Activated T-cell treated with anti-CD3 and anti-CD28 coated beads, Interleukin-2, amount 50 U/mL, for 4 hours (primary cell): ENCODE measurements around the gene CD8B. TPM values are rescaled to one million over a fixed set of nuclear protein-coding genes. Genes with fewer than 3 reads are reported as not detected.

Experiments
- ATAC-seq, 2 donors: fragments of 200-7000 bp; cut with Tn5 transposase; one replicate each; pipeline ENCODE4 v1.10.0; 2021
- DNase-seq: peaks from one replicate; pipeline ENCODE4 v3.0.0-alpha.2; 2020
- H3K27me3 Mint-ChIP-seq: one replicate; pipeline ENCODE4 v1.8.0; 2021; ENCODE audit warnings: low read depth, mixed read lengths
- H3K36me3 Mint-ChIP-seq: one replicate; pipeline ENCODE4 v1.8.0; 2022; ENCODE audit warnings: mixed read lengths; ENCODE audit not compliant: insufficient read depth
- H3K4me1 Mint-ChIP-seq: one replicate; pipeline ENCODE4 v1.8.0; 2021; ENCODE audit warnings: low read depth, mixed read lengths
- H3K4me3 Mint-ChIP-seq: one replicate; pipeline ENCODE4 v1.8.0; 2021; ENCODE audit warnings: mild to moderate bottlenecking, moderate library complexity, mixed read lengths
- H3K9me3 Mint-ChIP-seq: one replicate; pipeline ENCODE4 v1.8.0; 2021; ENCODE audit warnings: mixed read lengths
- total RNA-seq, 3 donors: library from RNA; stranded (reverse); gene quantifications; one replicate each; pipeline ENCODE4 v1.2.1, GENCODE V29; 2021

Gene CD8B
- total RNA-seq, 3 donors from 2014 or later = 11.7 to 47.4 (median 38.7) TPM

DNA sequence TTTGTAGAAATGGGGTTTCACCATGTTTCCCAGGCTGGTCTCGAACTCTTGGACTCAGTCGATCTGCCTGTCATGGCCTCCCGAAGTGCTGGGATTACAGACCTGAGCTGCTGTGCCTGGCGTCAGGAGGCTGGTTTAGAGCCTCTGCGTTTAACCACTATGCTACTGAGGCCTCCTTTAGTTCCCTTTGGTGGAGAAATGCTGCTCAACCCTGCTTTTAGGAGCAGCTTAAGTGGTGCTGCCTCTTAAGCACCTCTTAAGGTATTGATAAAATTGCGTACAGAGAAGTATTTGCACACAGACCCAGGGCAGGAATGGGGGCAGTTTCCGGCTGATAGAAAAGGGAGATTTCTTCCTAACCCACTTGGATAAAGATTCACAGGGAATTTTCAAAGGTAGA lies 78.9 kb downstream of the CD8B start:
- H3K36me3 Mint-ChIP-seq = no peaks in the 10 kb centered on the region
- H3K27me3 Mint-ChIP-seq = peaks cover 4% of the 10 kb centered on the region
- DNase-seq (no peak), ATAC-seq (no peak)
- peaks cover 15% of the 10 kb centered on the region for H3K4me1 Mint-ChIP-seq
- H3K9me3 Mint-ChIP-seq = no peaks in the 10 kb centered on the region
- no peak overlapping the region for H3K4me3 Mint-ChIP-seq

DNA sequence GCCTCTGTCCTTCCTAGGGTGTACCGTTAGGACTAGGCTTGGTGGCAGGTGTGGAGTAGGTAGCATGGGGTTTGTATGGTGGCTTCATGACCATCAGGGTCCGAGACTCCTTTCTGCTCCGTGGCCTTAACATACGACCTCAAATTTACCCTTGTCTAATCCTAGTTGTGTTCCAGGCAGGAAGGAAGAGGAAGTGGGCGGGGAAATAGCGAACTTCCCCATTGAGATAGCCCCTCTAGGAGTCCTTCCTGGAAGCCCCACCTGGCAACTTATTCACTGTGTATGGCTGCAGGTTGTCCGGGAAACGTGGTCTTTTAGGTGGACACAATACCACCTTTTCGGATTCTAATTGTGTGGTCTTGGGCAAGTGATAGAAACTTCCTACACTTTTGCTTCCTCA lies 80.3 kb downstream of the CD8B start:
- Mint-ChIP-seq H3K4me1 (peaks cover 14% of the 10 kb centered on the region), H3K27me3 (no peaks in the 10 kb centered on the region), H3K9me3 (no peaks in the 10 kb centered on the region), H3K4me3 (no peak overlapping the region), H3K36me3 (peaks cover 2% of the 10 kb centered on the region)
- DNase-seq (no peak), ATAC-seq (no peak)

DNA sequence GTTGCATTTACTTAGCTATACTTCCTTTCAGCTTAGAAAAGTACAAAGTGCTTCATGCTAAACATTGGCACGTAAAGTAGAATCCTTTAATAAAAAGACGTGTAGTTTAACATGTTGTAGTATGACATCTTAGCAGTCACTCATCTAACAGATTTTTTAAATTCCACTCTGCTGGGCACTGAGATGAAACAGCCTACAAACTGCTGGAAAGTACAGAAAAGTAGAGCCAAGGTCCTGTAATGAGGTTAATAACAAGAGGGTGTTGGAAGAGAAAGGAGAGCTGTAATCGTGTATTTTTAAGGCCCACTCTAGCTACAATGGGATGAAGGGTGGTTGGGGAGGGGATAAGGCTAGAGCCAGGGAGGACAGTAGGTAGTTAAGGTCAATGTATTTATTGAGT lies 81.7 kb downstream of the CD8B start:
- DNase-seq (no peak), ATAC-seq (no peak)
- peaks cover 11% of the 10 kb centered on the region for H3K4me1 Mint-ChIP-seq
- H3K36me3 Mint-ChIP-seq = peaks cover 5% of the 10 kb centered on the region
- no peak overlapping the region for H3K4me3 Mint-ChIP-seq
- no peaks in the 10 kb centered on the region for H3K9me3 Mint-ChIP-seq
- H3K27me3 Mint-ChIP-seq = no peaks in the 10 kb centered on the region

DNA sequence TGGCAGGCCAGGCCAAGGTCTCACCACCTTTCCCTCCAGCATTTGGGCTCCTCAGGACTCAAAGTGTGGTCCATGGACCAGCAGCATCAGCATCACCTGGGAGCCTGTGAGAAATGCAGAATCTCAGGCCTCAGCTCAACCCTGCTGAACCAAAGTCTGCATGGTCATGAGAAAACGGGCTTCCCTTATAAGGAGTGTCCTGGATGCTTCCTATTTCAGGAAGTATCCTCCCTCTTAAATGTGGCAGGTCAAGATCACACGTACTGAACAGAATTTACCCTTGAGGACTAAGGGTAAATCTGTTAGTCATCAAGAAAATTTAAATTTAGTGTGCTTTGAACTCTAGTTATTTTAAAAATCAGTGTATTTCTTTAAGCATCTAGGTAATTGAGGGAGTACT lies 82.7 kb downstream of the CD8B start:
- peaks cover 5% of the 10 kb centered on the region for H3K4me1 Mint-ChIP-seq
- H3K4me3 Mint-ChIP-seq = no peak overlapping the region
- ATAC-seq (no peak), DNase-seq (no peak)
- no peaks in the 10 kb centered on the region for H3K27me3 Mint-ChIP-seq
- peaks cover 12% of the 10 kb centered on the region for H3K36me3 Mint-ChIP-seq
- H3K9me3 Mint-ChIP-seq = no peaks in the 10 kb centered on the region

DNA sequence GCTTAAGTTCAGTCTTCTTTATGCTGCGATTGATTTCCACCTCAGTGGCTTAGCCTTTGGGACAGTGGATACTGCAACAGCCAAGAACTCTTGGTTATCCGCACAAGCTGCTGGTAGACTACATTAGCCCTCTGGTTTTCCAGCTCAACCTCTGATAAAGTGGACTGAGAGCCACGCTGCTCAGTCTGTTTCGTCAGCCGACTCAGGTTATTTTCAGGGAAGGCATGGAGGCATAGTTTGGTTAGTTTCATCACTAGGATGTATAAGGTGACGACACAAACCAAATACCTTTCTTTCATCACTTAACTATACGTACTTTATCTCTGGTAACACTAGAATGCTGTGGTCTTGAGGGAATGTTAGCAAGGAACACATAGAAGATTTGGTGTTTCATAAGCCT lies 85.2 kb downstream of the CD8B start:
- H3K27me3 Mint-ChIP-seq = no peaks in the 10 kb centered on the region
- H3K4me3 Mint-ChIP-seq = no peak overlapping the region
- H3K9me3 Mint-ChIP-seq = no peaks in the 10 kb centered on the region
- H3K4me1 Mint-ChIP-seq = no peaks in the 10 kb centered on the region
- DNase-seq = no peak
- H3K36me3 Mint-ChIP-seq = peaks cover 24% of the 10 kb centered on the region
- no peak for ATAC-seq

DNA sequence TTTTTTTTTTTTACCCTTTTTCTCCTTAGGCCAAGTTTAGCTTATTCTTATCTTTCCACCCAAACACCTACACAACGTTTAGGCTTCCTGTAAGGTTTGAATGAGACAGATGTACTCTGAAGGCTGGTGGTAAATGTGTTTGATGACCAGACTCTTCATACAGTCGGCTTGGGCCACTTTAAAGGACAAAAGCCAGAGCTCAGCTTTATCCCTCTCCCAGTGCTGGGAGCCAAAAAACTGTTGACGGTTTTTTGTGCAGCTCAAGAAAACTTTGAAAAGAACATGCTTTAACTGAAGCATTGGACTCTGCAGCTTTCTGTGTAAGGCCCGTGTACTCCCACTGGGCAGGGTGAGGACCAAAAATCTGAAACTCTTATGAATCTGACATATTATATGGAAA lies 86.3 kb downstream of the CD8B start:
- ATAC-seq = no peak
- Mint-ChIP-seq H3K9me3 (no peaks in the 10 kb centered on the region), H3K36me3 (peaks cover 36% of the 10 kb centered on the region), H3K4me3 (no peak overlapping the region), H3K27me3 (no peaks in the 10 kb centered on the region), H3K4me1 (no peaks in the 10 kb centered on the region)
- DNase-seq = no peak

DNA sequence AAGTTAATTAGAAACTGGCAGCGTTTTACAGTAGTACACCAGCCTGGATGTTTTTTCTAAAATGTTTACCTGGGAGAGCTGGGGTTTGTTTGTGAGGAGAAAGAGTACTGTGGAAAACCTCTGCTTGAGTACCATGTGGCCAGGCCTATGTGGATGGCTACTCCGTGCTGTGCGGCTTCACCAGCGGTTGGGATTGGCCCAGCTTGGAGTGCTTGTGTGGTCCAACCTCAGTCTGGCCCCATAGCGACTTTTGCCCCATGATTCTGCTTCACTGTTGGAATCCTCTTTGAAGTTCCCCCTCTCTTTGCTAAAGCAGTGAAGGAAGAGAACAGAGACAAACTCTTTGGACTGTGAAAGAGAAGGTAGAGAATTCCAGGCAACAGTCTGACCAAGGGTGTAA lies 86.8 kb downstream of the CD8B start:
- H3K27me3 Mint-ChIP-seq = no peaks in the 10 kb centered on the region
- H3K9me3 Mint-ChIP-seq = no peaks in the 10 kb centered on the region
- H3K4me1 Mint-ChIP-seq = no peaks in the 10 kb centered on the region
- H3K36me3 Mint-ChIP-seq = peaks cover 40% of the 10 kb centered on the region
- H3K4me3 Mint-ChIP-seq = no peak overlapping the region
- DNase-seq = no peak
- no peak for ATAC-seq

DNA sequence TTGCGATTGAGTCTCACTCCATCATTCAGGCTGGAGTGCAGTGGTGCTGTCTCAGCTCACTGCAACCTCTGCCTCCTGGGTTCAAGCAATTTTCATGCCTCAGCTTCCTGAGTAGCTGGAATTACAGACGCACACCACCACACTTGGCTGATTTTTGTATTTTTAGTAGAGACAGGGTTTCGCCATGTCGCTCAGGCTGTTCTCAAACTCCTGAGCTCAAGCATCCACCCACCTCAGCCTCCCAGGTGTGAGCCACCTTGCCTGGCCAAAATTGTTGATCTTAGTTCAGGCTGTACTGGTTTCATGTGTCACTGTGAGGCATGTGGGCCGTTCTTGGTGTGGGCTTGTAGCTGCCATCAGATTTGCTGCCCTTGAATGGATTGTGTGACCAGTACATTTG lies 89.1 kb downstream of the CD8B start:
- Mint-ChIP-seq H3K9me3 (no peaks in the 10 kb centered on the region), H3K4me3 (no peak overlapping the region), H3K27me3 (no peaks in the 10 kb centered on the region), H3K36me3 (peaks cover 49% of the 10 kb centered on the region), H3K4me1 (no peaks in the 10 kb centered on the region)
- no peak for ATAC-seq
- DNase-seq = no peak

DNA sequence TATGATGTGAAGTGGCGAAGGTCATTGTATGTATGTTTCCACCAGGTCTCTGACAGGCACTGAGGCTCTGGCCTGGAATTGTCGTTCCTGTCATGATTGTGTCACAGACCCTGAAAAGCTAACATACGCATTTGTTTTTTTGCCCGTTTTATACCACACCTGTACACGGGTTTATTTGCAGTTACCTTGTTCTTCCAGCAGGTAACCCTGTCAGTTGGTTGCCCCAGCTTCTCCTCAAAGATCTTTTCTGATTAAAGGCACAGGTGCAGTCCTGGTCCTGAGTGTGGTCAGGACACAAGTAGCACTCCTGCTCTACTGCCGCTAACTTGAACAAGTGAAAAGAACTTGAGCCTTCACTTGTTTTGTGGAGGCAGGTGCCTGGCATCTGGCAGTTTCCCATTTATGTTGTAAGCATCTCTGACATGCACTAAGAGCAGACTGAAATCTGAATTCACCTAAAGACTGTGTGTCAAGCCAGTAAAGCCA lies 90.8 kb downstream of the CD8B start:
- Mint-ChIP-seq H3K9me3 (no peaks in the 10 kb centered on the region), H3K27me3 (no peaks in the 10 kb centered on the region), H3K36me3 (peaks cover 55% of the 10 kb centered on the region), H3K4me1 (no peaks in the 10 kb centered on the region), H3K4me3 (no peak overlapping the region)
- no peak for DNase-seq
- no peak for ATAC-seq

DNA sequence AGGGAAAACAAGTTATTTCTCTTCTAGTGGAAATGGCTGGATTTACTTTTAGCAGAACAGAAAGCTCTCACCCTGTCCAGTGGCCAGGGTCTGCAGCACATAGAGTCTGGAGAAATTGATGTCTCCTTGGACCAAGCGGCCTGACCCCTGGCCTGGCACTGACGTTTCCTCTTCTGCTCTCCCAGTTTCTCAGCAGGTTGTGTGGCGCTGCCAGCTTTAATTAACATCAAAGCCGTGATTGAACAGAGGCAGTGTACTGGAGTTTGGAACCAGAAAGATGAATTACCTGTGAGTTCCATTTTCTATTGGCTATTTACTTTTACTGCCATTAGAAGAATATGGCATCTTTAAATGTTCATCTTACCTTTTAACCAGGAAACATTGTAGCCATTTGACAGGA lies 91.8 kb downstream of the CD8B start:
- Mint-ChIP-seq H3K36me3 (peaks cover 51% of the 10 kb centered on the region), H3K27me3 (no peaks in the 10 kb centered on the region), H3K9me3 (no peaks in the 10 kb centered on the region), H3K4me3 (no peak overlapping the region), H3K4me1 (peaks cover 1% of the 10 kb centered on the region)
- no peak for DNase-seq
- ATAC-seq = no peak

DNA sequence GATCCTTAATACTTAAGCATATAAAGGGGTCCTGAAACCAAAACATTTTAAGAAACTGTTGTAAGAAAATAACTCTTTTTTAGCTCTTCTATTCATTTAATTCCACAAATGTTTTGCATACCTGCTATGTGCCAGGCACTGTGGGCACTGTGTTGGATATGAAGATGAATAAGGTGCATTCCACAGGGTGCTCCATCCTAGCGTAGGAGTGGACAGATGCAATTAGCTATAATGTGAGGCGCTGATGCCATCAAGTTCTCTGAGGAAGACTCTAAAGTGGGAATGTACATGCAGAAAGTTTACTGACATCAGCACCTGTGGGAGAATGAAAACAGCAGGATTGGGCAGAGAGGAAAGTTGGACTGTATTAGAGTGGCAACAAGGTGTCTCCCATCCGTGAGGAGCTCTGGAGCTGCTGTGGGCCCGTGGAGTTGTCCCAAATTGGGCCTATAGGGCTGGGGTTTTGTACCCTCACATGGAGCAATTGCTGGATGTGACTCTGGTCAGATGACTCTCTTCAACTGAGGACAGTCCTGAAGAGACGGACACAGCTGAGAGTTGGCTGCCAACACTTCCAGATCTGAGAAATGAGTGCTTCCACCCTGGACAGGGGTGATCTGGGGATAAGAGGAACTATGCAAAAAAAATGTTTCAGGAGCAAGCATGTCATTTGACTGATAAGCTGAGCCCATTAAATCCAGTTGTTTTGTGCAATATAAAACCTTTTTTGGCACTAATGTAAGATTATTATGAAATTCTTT lies 93.3 kb downstream of the CD8B start:
- Mint-ChIP-seq H3K27me3 (no peaks in the 10 kb centered on the region), H3K4me1 (peaks cover 6% of the 10 kb centered on the region), H3K9me3 (no peaks in the 10 kb centered on the region), H3K36me3 (peaks cover 46% of the 10 kb centered on the region), H3K4me3 (no peak overlapping the region)
- no peak for DNase-seq
- ATAC-seq = no peak

Other genes starting within 250 kb of the CD8B start
- gene RNF103, start 238.0 kb downstream of the CD8B start, total RNA-seq = 10 to 100 TPM in 2 of 3 donors, 1 to 10 TPM in 1; 9.9 to 11.7 (median 11.7) TPM
- 10 to 100 TPM; 35.4 to 40.0 (median 37.2) TPM for gene RMND5A, start 141.6 kb downstream of the CD8B start, total RNA-seq
- gene CD8A, start 71.0 kb downstream of the CD8B start, total RNA-seq = 100 to 1,000 TPM in 1 of 3 donors, 10 to 100 TPM in 2; 36.9 to 101 (median 78.6) TPM
- under 1 TPM; 0.24 to 0.82 (median 0.61) TPM for gene RGPD1, start 80.2 kb upstream of the CD8B start, total RNA-seq
- 1 to 10 TPM in 2 of 3 donors, under 1 TPM in 1; 0.35 to 1.3 (median 1.1) TPM for gene PLGLB1, start 160.0 kb upstream of the CD8B start, total RNA-seq